ENCODE results near the gene ERMAP. TPM values are rescaled to one million over a fixed set of nuclear protein-coding genes. Genes with fewer than 3 reads are reported as not detected.
A peak's percentile ranks its signal among the peaks of the same experiment; 100 is the strongest.

Gene ERMAP
- total and polyA plus RNA-seq, 4 experiments from 2014 or later = 2.0 to 8.6 (median 5.3) TPM

GRCh38 chr1:42817976-42818375 lies 1.1 kb downstream of the ERMAP start:
- Mint-ChIP-seq H3K4me3 (peak overlapping the region; percentile 25 to 86 (median 64)), H3K36me3 (peaks cover 3 to 13% of the 10 kb centered on the region in 2 donors), H3K4me1 (peaks cover 19 to 32% (median 27%) of the 10 kb centered on the region in 4 donors), H3K27me3 (no peaks in the 10 kb centered on the region), H3K27ac (peak overlapping the region in 3 of 7 donors; percentile 18 to 86 (median 76)), H3K9me3 (no peaks in the 10 kb centered on the region)
- DNase-seq = no peak
- Histone ChIP-seq H3K4me1 (ENCODE audit: insufficient read depth, low read length) (peaks cover 17% of the 10 kb centered on the region), H3K27me3 (ENCODE audit: insufficient read depth, low read length) (no peaks in the 10 kb centered on the region), H3K36me3 (ENCODE audit: insufficient read depth, low read length) (no peaks in the 10 kb centered on the region), H3K9me3 (ENCODE audit: control insufficient read depth in 1 of 2, low read length in 2 of 2) (no peaks in the 10 kb centered on the region), H3K27ac (ENCODE audit: low read depth, low read length) (no peak overlapping the region), H3K4me3 (ENCODE audit: low read length in 2 of 2) (no peak overlapping the region)
- ChIA-PET POLR2A (ENCODE audit: partially characterized antibody) (interaction anchor here (0.8 to 4.3 kb wide), 6 partner anchors 18 to 135 kb away, joined by 3 to 66 read pairs (median 17); partner anchors contain the start of genes C1orf50, P3H1, TMEM269 and YBX1), CTCF (ENCODE audit: partially characterized antibody) (interaction anchor here (0.9 to 2.6 kb wide), 2 partner anchors 28 to 51 kb away, joined by 3 to 18 read pairs; partner anchors contain the start of genes C1orf50, P3H1 and ZNF691)
- intact Hi-C loops (cut with micrococcal nuclease) = loop anchor here (1.0 to 10.0 kb wide), 6 partner anchors 51 to 483 kb away; partner anchors contain the start of genes C1orf50, CFAP57, EBNA1BP2 and FOXJ3

- Mint-ChIP-seq H3K36me3 (peaks cover 0 to 6% of the 10 kb centered on the region in 2 donors), H3K27ac (peak overlapping the region in 2 of 7 donors; percentile 48 to 49), H3K4me1 (peaks cover 17 to 30% (median 23%) of the 10 kb centered on the region in 4 donors), H3K4me3 (no peak overlapping the region), H3K9me3 (no peaks in the 10 kb centered on the region), H3K27me3 (no peaks in the 10 kb centered on the region)
- DNase-seq = no peak
- H3K36me3 ChIP-seq (ENCODE audit: insufficient read depth, low read length) = no peaks in the 10 kb centered on the region
- H3K9me3 ChIP-seq (ENCODE audit: control insufficient read depth in 1 of 2, low read length in 2 of 2) = no peaks in the 10 kb centered on the region
- H3K27ac ChIP-seq (ENCODE audit: low read depth, low read length) = no peak overlapping the region
- POLR2A ChIA-PET (ENCODE audit: partially characterized antibody) = interaction anchor here (0.7 to 1.3 kb wide), 5 partner anchors 25 to 1320 kb away, joined by 3 to 5 read pairs (median 3); partner anchors contain the start of genes C1orf50, KLF18, P3H1 and ZNF691
- H3K4me1 ChIP-seq (ENCODE audit: insufficient read depth, low read length) = peaks cover 11% of the 10 kb centered on the region
- no peaks in the 10 kb centered on the region for H3K27me3 ChIP-seq (ENCODE audit: insufficient read depth, low read length)
- H3K4me3 ChIP-seq (ENCODE audit: low read length in 2 of 2) = no peak overlapping the region
- intact Hi-C loops (cut with micrococcal nuclease) = no loop called here
- CTCF ChIA-PET (ENCODE audit: partially characterized antibody) = interaction anchor here (0.6 to 1.4 kb wide), 3 partner anchors 10 to 183 kb away, joined by 3 to 6 read pairs (median 3); partner anchors contain the start of gene ZNF691
These were observed 3.9 kb downstream of the ERMAP start for GRCh38 chr1:42820813-42821212.

- H3K27me3 Mint-ChIP-seq = no peaks in the 10 kb centered on the region
- no peaks in the 10 kb centered on the region for H3K9me3 ChIP-seq (ENCODE audit: control insufficient read depth in 1 of 2, low read length in 2 of 2)
- no peak overlapping the region for H3K4me3 Mint-ChIP-seq
- H3K4me1 ChIP-seq (ENCODE audit: insufficient read depth, low read length) = peaks cover 4% of the 10 kb centered on the region
- peaks cover 11 to 21% (median 15%) of the 10 kb centered on the region in 4 donors for H3K4me1 Mint-ChIP-seq
- no peaks in the 10 kb centered on the region for H3K36me3 ChIP-seq (ENCODE audit: insufficient read depth, low read length)
- CTCF ChIA-PET (ENCODE audit: partially characterized antibody) = interaction anchor here (1.2 to 1.4 kb wide), 3 partner anchors 10 to 55 kb away, joined by 3 to 6 read pairs (median 3); partner anchors contain the start of genes C1orf50, P3H1 and ZNF691
- H3K4me3 ChIP-seq (ENCODE audit: low read length in 2 of 2) = no peak overlapping the region
- H3K27ac ChIP-seq (ENCODE audit: low read depth, low read length) = no peak overlapping the region
- no peaks in the 10 kb centered on the region for H3K36me3 Mint-ChIP-seq
- no peaks in the 10 kb centered on the region for H3K9me3 Mint-ChIP-seq
- DNase-seq = no peak
- POLR2A ChIA-PET (ENCODE audit: partially characterized antibody) = interaction anchor here (1.0 to 1.3 kb wide), 2 partner anchors 25 to 79 kb away, joined by 3 to 4 read pairs; partner anchors contain the start of gene ZNF691
- no peak overlapping the region for H3K27ac Mint-ChIP-seq
- no peaks in the 10 kb centered on the region for H3K27me3 ChIP-seq (ENCODE audit: insufficient read depth, low read length)
- intact Hi-C loops (cut with micrococcal nuclease) = no loop called here
These were observed 4.8 kb downstream of the ERMAP start for GRCh38 chr1:42821690-42822089.

- CTCF ChIA-PET (ENCODE audit: partially characterized antibody) = interaction anchor here (1.2 kb wide), 1 partner anchor 57 kb away, joined by 3 read pairs; the partner anchor contains the start of genes C1orf50 and P3H1
- Mint-ChIP-seq H3K4me3 (no peak overlapping the region), H3K4me1 (peaks cover 6 to 13% (median 10%) of the 10 kb centered on the region in 4 donors), H3K36me3 (no peaks in the 10 kb centered on the region), H3K9me3 (no peaks in the 10 kb centered on the region), H3K27ac (peak overlapping the region in 2 of 7 donors; percentile 6 to 29), H3K27me3 (no peaks in the 10 kb centered on the region)
- H3K4me1 ChIP-seq (ENCODE audit: insufficient read depth, low read length) = no peaks in the 10 kb centered on the region
- no peak for DNase-seq
- no peak overlapping the region for H3K4me3 ChIP-seq (ENCODE audit: low read length in 2 of 2)
- no peaks in the 10 kb centered on the region for H3K9me3 ChIP-seq (ENCODE audit: control insufficient read depth in 1 of 2, low read length in 2 of 2)
- no peaks in the 10 kb centered on the region for H3K27me3 ChIP-seq (ENCODE audit: insufficient read depth, low read length)
- POLR2A ChIA-PET (ENCODE audit: partially characterized antibody) = no interaction called here
- intact Hi-C loops (cut with micrococcal nuclease) = no loop called here
- H3K36me3 ChIP-seq (ENCODE audit: insufficient read depth, low read length) = no peaks in the 10 kb centered on the region
- H3K27ac ChIP-seq (ENCODE audit: low read depth, low read length) = no peak overlapping the region
These were observed 6.0 kb downstream of the ERMAP start for GRCh38 chr1:42822800-42823392.

GRCh38 chr1:42824481-42825035 lies 7.6 kb downstream of the ERMAP start:
- ChIA-PET CTCF (ENCODE audit: partially characterized antibody) (interaction anchor here (1.2 to 1.3 kb wide), 2 partner anchors 46 to 249 kb away, joined by 3 read pairs; no protein-coding TSS in a partner anchor), POLR2A (ENCODE audit: partially characterized antibody) (interaction anchor here (1.0 kb wide), 1 partner anchor 58 kb away, joined by 3 read pairs; the partner anchor contains the start of genes C1orf50 and P3H1)
- H3K36me3 ChIP-seq (ENCODE audit: insufficient read depth, low read length) = no peaks in the 10 kb centered on the region
- intact Hi-C loops (cut with micrococcal nuclease) = no loop called here
- H3K4me3 ChIP-seq (ENCODE audit: low read length in 2 of 2) = no peak overlapping the region
- Mint-ChIP-seq H3K27ac (no peak overlapping the region), H3K4me1 (peaks cover 0 to 4% (median 4%) of the 10 kb centered on the region in 4 donors), H3K36me3 (peaks cover 0 to 2% of the 10 kb centered on the region in 2 donors), H3K4me3 (no peak overlapping the region), H3K9me3 (no peaks in the 10 kb centered on the region), H3K27me3 (no peaks in the 10 kb centered on the region)
- H3K9me3 ChIP-seq (ENCODE audit: control insufficient read depth in 1 of 2, low read length in 2 of 2) = no peaks in the 10 kb centered on the region
- no peak for DNase-seq
- H3K4me1 ChIP-seq (ENCODE audit: insufficient read depth, low read length) = no peaks in the 10 kb centered on the region
- H3K27ac ChIP-seq (ENCODE audit: low read depth, low read length) = no peak overlapping the region
- no peaks in the 10 kb centered on the region for H3K27me3 ChIP-seq (ENCODE audit: insufficient read depth, low read length)

- Histone ChIP-seq H3K27ac (ENCODE audit: low read depth, low read length) (no peak overlapping the region), H3K36me3 (ENCODE audit: insufficient read depth, low read length) (no peaks in the 10 kb centered on the region), H3K4me1 (ENCODE audit: insufficient read depth, low read length) (no peaks in the 10 kb centered on the region), H3K27me3 (ENCODE audit: insufficient read depth, low read length) (no peaks in the 10 kb centered on the region), H3K4me3 (ENCODE audit: low read length in 2 of 2) (no peak overlapping the region), H3K9me3 (ENCODE audit: control insufficient read depth in 1 of 2, low read length in 2 of 2) (no peaks in the 10 kb centered on the region)
- Mint-ChIP-seq H3K4me1 (peaks cover 0 to 3% (median 0%) of the 10 kb centered on the region in 4 donors), H3K27me3 (no peaks in the 10 kb centered on the region), H3K4me3 (no peak overlapping the region), H3K36me3 (peaks cover 0 to 7% of the 10 kb centered on the region in 2 donors), H3K9me3 (no peaks in the 10 kb centered on the region), H3K27ac (peak overlapping the region in 1 of 7 donors; percentile 25)
- ChIA-PET POLR2A (ENCODE audit: partially characterized antibody) (no interaction called here), CTCF (ENCODE audit: partially characterized antibody) (interaction anchor here (0.9 to 1.3 kb wide), 2 partner anchors 89 to 248 kb away, joined by 3 read pairs; no protein-coding TSS in a partner anchor)
- DNase-seq = no peak
- intact Hi-C loops (cut with micrococcal nuclease) = no loop called here
These were observed 8.3 kb downstream of the ERMAP start for GRCh38 chr1:42825036-42825851.
